NCI-H2196 treated with DMSO at 0.1 percent for 48 hours (cell line): ENCODE measurements around the gene GTF2IRD1.
"Not testable (repeated sequence)": the region's sequence is repeated elsewhere in the genome, so short reads cannot be mapped to it uniquely, and the experiment has no call there.

Experiments
- DNase-seq: peaks from one replicate; lab custom pipeline; 2025; ENCODE audit not compliant: unreplicated experiment; lab: John Stamatoyannopoulos, UW

The GTF2IRD1 gene

DNA sequence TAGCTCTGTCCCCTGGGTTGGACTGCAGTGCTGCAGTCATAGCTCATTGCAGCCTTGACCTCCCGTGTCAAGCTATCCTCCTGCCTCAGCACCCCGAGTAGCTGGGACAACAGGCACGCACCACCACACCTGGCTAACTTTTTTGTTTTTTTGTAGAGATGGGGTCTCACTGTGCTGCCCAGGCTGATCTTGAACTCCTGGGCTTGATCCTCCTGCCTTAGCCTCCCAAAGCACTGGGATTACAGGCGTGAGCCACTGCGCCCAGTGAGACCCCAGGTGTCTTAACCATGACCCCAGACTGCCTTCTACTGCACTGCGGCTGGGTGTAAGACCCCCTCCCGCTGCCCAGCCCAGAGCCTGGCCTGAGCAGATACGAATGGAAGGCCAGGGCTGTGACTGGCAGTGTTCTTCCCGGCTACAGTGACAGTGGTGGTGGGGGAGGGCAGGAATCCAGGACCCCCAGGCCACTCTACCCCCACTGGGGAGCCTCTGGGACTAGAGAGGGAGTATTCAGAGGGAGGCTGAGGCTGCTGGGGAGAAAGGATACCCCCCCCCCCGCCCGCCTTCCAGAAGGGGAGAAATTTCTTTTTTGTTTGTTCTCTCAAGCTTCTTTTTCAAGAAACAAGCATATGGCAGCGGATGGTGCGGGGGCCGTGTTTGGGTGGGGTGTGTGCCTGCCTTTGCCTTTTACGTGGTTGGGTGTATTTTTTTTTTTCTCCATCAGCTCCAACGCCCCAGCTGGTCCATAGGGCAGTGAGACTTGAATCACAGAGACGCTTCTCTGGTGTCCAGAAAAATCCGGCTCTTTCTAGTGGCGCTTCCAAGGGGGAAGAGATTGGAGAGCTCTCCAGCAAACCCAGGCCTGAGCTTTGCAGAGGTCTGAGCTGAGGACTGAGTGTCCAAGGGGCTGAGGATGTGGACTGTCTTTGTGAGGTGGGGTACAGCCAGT, 36.6 kb downstream of the GTF2IRD1 start:
- DNase-seq: no peak

DNA sequence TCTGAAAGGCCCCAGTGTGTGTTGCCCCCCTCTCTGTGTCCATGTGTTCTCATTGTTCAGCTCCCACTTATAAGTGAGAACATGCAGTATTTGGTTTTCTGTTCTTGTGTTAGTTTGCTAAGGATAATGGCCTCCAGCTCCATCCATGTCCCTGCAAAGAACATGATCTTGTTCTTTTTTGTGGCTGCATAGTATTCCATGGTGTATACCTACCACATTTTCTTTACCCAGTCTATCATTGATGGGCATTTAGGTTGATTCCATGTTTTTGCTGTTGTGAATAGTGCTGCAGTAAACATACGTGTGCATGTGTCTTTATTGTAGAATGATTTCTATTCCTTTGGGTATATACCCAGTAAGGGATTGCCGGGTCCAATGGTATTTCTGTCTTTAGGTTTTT, 37.8 kb downstream of the GTF2IRD1 start:
- not testable (repeated sequence) for DNase-seq

DNA sequence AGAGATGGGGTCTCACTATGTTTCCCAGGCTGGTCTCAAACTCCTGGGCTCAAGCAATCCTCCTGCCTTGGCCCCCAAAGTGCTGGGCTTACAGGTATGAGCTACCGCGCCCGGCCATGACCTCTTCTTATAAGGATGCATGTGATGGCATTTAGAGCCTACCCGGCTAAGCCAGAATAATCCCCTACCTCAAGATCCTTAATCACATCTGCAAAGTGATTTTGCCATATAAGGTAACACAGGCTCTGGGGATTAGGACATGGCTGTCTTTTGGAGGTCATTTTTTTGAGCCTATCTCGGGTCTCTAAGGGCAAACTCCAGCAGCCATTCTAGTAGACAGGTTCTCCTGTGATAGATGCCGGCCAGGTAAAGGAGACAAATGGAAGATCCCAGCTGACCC, 39.6 kb downstream of the GTF2IRD1 start:
- DNase-seq: no peak

DNA sequence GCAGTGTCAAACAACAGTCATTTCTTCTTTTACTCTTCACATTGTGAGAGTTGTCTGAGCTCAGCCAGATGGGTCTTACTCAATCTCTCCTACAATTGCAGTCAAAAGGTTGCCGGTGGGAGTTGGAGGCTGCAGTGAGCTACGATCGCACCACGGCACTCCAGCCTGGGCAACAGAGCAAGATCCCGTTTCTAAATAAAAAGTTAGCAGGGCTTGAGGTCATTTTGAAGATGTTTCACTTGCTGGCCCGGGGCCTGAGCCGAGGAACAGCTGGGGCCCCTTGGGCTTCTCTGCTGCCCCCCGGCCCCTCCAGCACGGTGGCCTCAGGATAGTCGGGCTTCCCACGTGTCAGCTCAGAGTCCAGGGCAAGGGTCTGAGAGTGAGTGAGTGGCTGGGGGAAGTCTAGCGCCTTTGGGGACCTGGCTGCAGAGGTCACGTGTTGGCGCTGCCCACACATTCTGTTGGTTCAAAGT, 40.4 kb downstream of the GTF2IRD1 start:
- DNase-seq: no peak

DNA sequence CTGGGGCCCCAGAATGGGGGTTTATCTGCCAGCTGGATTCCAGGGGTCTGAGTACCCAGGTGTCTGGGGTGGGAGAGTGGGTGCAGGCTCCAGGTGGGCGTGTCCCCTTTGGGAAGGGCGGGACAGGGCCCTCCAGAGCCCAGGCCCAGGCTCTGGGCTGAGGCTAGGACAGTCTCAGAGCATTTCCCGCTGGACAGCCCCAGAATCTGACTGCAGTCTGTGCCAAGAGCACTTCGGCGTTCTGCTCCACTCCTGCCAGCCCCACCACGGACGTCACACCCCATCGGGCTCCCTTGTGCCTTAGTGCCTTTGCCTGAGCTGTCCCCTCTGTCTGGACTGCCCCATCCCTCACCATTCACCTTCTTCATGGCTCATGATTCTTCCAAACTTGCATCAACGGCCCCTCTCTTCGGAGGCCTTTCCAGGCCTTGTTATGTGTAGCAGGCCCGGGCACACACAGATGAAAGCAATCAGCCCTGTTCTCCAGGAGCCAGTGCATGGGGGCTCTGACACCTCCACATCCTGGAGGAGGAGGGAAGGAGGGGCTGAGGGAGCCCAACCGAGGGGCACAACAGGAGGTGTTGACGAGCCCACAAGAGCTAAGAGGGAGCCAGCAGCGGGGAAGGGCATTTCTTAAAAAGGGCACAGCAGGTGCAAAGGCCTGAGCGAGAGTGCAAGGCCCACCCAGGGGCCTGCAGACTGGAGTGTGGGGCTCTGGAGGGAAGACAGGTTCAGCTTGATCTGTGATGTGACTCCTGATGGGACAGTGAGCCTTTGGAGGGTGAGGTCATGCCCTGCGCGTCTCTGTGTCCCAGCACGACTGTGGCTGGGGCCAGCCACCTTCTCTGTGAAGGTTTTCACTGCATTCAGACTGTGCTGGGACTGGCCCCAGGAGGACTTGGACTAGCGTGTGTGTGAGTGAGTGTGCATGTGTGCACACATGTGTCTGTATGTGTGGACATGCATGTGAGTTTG, 41.7 kb downstream of the GTF2IRD1 start:
- DNase-seq: no peak

DNA sequence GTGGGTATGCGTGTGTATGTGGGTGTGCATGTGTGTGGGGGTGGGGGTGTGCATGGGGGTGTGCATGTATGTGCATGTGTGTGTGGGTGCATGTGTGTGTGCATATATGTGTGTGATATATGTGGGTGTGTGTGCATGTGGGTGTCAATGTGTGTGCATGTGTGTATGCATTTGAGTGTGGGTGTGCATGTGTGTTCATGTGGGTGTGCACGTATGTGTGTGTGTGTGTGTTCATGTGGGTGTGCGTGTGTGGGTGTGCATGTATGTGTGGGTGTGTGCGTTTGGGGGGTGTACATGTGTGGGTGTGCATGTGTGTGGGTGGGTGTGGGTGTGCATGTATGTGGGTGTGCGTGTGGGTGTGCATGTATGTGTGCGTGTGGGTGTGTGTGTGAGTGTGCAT, 42.6 kb downstream of the GTF2IRD1 start:
- no peak for DNase-seq

DNA sequence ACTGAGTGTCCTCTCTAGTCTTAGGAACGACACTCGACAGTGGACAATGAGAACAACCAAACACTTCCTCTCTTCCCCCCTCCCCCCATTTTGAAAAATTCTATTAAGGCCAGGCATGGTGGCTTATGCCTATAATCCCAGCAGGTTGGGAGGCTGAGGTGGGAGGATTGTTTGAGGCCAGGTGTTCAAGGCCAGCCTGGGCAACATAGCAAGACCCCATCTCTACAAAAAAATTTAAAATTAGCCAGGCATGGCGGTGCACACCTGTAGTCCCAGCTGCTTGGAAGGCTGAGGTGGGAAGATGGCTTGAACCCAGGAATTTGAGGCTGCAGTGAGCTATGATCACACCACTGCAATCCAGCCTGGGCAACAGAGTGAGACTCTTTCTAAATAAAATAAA, 43.1 kb downstream of the GTF2IRD1 start:
- DNase-seq: not testable (repeated sequence)

DNA sequence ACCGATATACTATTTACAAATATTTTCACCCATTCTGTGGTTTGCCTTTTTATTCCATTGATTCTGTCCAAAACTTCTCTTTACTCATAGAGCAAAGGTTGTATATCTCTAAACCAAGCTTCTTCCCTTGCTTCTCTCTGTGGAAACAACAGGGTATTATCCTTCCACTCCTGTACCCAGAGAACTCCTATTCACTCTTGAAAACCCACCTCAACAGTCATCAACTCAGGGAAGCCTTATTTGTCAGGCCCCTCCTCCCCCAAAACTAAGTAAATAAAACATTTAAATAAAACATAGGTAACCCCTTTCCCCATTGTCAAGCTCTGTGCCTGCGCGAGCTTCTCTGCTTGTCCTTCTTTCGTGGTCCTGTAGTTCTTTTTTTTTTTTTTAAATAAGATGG, 44.6 kb downstream of the GTF2IRD1 start:
- DNase-seq: no peak

DNA sequence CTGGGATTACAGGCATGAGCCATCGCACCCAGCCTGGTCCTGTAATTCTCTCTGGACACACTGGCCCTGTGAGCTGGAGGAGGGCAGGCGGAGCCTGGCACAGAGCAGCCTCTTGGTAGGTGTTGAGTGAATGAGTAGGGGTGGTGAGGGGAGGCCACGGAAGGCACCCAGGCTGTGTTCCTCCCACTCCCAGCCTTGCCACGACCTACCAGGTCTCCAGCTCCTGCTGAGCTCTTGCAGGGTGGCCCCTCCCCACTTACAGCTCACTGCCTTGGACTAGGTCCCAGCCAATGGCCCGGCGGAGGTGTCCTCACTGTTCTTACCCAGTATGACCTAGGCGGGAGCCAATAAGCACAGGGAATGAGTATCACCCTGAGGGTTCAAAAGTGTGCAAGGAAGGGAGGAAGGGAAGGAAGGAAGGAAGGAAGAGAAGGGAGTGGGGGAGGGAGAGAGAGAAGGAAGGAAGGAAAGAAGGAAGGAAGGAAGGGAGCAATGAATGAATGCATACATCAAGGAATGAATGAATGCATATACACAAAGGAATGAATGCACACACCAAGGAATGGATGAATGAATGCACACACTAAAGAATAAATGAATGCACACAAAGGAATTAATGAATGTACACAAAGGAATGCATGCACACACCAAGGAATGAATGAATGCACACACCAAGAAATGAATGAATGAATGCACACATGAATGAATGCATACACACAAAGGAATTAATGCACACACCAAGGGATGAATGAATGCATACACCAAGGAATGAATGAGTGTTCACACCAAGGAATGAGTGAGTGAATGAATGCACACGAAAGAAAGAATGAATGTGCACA, 45.5 kb downstream of the GTF2IRD1 start:
- DNase-seq: no peak

DNA sequence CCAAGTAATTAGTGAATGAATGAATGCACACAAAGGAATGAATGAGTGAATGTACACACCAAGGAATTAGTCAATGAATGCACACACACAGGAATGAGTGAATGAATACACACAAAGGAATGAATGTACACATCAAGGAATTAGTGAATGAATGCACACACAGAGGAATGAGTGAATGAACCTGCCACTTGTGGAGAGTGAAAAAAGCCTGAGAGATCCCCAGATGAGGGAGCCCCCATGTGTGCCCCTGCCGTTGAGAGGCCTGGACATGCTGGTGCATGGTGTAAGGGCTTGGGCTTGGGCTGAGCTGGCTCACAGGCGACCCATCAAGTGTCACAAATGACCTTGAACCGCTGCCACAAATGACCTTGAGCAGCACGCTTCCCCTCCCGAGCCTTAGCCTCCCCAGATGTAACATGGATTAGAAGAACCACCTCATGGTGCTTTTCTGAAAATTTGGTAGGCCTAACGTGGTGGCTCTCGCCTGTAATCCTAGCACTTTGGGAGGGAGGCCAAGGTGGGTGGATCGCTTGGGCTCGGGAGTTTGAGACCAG, 46.2 kb downstream of the GTF2IRD1 start:
- no peak for DNase-seq

DNA sequence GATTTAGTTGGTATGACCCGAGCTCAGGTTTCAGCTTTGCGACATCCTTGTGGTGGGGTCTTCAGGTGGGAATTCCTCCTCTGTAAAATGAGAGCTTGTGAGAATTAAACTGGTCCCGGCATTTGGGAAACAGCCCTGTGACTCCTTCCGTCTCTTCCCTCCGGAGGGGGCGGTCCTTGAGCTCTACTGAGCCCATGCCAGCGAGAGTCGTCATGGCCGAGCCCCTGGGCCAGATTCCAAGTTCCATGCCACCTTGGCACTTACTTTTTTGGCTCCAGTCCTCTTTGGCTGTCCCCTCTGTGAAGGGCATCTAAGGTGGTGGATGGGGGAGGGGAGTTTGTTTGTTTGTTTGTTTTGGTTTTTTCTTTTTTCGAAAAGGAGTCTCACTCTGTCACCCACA, 47.6 kb downstream of the GTF2IRD1 start:
- peak; percentile 47 for DNase-seq

DNA sequence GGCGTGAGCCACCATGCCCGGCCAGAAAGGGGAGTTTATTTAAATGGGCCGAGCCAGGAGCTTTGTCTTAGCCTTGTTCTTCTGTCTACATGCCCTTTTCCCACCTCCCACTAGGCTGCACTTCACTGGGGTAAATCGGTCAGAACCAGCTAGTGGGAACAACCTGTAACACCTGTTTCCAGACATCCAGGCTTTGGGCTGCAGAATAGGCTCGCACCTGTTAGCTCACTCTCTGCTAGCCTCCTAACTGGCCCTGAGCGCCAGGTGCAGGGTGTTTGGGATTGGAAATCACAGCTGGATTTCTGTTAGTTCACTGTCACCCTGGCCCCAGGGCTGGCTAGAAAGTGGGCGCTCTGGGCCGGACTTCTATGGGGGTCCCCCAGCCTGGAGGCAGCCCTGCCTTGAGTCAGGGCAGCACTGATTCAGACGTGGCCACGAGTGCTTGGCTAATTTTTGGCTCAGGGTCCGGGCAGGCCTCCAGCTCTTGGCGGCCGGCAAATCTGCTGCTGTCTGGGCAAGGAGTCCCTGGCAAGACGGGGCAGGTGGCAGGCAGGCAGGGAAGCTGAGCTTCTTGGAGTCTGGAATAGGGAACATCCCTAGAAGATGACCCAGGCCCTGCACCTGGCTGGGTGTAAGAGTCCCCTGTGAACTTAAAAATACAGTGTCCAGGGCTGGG, 48.6 kb downstream of the GTF2IRD1 start:
- peak; percentile 71 for DNase-seq

DNA sequence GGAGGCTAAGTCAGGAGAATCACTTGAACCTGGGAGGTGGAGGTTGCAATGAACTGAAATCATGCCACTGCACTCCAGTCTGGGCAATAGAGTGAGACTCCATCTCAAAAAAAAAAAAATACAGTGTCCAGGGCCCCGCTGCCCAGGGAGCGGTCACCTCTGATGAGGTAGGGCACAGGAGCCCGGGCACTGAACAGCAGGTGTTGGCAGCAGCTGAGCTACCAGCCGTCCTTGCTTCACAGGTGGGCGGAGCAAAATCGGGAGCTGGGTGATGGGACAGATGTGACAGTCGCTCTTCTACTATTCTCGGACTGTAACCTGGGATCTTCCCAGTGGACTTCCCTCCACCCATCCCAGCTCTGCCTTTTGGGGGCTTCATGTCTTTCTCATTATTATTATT, 49.4 kb downstream of the GTF2IRD1 start:
- DNase-seq: no peak

DNA sequence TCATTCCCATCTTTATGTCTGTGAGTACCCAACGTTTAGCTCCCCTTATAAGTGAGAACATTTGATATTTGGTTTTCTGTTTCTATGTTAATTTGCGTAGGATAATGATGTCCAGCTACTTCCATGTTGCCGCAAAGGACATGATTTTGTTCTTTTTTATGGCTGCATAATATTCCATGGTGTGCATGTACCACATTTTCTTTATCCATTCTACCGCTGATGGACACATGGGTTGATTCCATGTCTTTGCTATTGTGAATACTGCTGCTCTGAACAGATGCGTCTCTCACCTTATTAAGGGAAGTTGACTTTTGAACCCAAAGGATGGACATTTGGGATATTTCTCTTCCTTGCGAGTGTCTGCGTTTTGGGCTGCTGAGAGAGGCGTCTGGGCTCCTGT, 50.2 kb downstream of the GTF2IRD1 start:
- no peak for DNase-seq

DNA sequence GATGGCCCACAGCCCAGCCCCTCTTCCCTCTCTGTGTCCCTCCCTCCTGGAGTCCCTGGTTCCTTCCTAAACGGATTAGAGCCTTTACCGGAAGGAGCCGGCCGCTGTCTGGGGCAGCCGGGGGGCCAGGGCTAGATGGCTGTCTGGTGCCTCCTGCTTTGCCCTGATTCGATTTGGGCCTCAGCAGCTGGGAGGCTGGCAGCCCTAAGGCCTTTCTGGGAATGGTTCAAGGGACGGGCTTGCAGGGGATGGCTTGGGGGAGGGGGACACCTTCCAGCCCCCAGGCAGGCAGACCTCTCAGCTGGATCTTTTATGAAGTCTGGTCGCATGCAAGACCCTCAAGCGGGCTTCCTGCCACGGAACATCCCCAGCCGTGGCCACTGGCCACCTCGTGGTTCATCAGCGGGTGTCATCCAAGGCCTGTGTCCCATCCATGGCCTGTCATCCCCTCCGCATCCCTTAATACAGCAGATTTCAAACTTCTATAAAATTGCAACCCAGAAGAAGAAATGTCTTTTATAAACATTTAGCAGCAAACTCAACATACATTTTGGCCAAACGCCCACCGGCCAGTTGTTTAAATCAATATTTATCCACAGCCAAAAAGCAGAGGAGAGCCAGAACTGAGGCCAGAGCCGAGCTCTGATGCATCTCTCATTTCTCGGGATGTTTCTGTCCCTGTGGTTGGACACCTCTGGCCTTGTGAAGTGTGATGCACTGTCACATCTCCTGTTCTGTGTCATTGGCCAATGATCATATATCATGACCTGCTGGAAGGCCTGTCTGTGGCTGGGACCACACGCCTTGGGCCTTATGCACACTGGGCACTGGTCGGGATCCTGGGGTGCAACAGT, 52.0 kb downstream of the GTF2IRD1 start:
- no peak for DNase-seq

DNA sequence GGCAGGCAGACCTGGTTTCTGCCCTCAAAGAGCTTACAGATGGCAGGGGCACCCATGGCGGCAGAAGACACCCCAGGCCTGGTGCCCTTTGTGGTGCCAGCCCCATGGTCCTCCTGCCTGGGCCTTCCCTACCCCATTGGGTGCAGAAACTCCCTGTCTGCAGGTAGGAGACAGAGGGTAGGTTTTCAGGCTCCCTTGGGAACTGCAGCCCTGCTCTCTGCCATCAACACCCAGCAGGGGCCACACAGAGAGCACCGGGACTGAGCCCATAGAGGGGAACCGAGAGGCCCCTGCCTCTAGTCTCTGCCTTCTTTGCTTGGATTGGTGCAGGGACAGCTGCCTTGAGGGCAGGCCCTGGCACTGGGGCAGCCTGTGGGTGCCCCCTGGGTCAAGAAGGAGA, 52.6 kb downstream of the GTF2IRD1 start:
- no peak for DNase-seq

DNA sequence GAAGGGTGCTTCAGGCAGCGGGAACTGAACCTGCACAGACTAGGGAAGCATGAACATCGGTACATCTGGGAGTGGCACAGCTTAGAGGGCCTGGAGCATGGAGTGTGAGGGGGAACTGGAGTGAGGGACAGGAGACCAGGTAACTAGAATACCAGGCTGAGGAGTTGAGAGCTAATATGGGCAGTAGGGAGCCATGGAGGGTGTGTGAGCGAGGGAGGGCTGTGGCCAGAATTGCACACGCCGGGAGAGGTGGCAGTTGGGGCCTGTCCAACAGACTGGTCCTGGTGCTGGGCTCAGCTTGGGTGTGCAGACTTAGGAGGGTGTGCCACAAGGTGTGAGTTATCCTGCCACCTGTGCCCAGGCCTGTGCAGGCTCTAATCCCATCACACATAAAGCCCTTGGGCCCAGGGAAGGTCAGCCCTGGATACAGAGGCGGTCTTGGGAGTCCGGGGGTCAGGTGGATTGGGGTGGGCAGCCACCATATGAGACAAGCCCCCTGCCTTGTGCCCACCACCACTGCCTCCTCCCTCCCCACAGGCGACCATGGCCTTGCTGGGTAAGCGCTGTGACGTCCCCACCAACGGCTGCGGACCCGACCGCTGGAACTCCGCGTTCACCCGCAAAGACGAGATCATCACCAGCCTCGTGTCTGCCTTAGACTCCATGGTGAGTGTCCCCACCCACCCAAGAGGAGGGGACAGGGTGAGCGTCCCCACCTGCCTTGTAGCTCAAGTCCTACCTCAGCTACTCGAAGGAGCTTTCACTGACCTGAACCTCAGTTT, 54.0 kb downstream of the GTF2IRD1 start:
- DNase-seq: no peak

DNA sequence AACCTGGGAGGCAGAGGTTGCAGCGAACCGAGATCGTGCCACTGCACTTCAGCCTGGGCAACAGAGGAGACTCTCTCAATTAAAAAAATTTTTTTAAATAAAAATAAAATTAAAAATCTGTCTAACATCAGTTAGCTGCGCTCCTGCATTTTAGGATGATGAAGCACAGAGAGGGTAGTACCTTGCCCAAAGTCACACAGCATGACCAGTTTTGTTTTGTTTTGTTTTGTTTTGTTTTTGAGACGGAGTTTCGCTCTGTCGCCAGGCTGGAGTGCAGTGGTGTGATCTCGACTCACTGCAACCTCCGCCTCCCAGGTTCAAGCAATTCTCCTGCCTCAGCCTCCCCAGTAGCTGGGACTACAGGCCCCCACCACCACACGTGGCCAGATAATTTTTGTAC, 55.7 kb downstream of the GTF2IRD1 start:
- DNase-seq: not testable (repeated sequence)
